Measurements from ENCODE around the gene NSUN2.

NSUN2 gene

DNA sequence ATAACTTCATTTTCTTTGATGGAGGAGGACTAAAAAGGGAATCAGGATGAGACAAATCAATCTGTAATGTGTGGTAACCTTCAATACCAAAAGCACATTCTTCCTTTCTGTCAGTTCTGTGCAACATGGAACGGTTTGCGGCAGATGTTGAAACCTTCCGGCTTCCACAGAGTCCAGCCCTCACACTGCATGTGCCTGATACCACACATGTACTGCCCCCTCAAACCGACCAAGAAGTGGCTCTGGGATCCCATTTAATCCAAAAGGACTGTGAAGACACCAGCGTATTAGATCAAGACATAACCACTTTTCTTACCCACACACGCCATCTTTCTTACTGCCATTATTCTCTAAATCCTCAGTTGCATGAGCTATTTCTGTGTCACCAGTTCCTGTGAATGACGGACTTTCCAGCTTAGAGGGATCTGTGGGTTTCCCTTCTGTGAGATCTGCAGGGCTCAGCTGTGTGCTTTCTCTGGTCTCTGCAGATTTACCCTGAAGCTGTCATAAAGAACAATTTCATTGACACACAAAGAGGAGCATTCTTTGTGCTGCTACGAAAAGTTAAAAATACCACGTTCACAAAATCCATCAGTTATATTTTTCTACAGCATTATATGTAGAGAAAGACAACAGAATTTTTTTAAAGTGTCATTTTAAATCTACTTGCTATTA, 25.8 kb downstream of the NSUN2 start:
- no peak overlapping the region for H3K4me3 ChIP-seq (ENCODE audit: low read depth, low read length)

DNA sequence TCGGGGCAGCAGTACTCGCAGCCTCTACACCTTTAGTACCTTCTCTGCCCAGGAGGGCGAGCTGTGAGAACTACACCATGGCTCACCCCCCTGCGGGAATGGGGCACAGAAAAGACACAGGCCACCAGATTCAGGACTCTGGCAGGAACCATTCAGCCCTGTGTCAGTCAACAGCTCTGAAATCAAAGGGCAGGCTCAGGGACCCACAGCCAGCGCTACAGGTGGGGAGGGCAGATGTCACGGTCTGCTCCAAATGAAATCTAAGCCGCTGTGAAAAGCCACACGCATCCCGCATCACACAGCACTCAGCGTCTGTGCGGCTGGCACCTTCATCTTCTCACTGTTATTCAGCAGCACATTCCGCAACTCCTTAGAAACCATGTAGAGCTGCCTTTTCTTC, 27.9 kb downstream of the NSUN2 start:
- H3K4me3 ChIP-seq (ENCODE audit: low read depth, low read length) = no peak overlapping the region

DNA sequence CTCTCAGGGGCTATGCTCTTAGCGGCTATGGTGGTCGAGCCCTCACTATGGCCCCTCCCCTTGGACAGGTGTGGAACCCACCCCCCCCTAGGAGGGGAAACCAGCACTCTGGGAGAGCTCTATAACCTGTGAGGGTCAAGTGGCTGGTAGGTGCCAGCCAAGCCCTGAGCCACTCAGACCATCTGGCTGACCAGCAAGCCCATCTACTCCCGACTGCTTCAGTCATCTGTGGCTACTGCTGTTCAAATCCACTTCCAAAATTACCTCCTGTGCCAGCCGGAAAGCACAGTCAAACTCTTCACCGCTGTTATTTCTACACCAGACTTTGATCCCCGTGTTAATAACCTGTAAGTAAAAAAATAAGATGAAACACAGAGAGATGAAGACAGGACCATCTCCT, 28.5 kb downstream of the NSUN2 start:
- H3K4me3 ChIP-seq (ENCODE audit: low read depth, low read length) = no peak overlapping the region

DNA sequence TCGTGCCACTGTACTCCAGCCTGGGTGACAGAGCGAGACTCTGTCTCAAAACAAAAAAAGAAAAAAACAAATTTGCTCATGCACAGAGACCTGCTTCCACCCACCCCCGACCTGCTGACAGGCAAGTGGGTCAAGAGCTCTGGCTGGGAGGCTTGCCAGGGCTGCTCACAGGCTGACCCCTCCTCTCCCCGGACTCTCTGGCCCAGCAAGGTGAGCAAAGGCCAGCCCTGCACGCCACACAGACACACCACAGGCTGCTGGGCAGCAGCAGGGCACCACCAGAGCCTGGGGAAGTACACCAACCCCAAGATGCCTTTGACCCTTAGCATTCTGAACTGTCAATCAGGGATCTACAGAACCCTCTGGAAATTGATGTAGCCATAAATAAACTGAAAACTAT, 29.2 kb downstream of the NSUN2 start:
- no peak overlapping the region for H3K4me3 ChIP-seq (ENCODE audit: low read depth, low read length)

DNA sequence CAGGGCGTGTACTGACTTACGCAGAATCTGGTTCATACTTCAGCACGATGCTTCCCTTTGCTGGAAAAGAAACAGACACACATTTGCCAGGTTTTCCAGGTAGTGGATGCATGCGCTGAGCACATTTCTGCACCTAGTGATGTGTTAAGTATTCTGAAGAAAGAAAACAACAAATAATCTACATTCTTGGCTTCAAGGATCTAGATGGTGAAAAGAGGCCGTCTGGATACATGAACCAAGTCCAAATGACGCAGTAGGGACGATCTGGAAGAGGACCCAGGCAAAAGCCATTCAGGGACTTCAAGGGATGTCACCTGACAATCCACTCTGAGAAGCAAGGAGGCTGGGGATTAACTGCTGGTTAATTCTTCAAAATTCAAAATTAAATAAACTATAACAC, 30.4 kb downstream of the NSUN2 start:
- H3K4me3 ChIP-seq (ENCODE audit: low read depth, low read length) = no peak overlapping the region

DNA sequence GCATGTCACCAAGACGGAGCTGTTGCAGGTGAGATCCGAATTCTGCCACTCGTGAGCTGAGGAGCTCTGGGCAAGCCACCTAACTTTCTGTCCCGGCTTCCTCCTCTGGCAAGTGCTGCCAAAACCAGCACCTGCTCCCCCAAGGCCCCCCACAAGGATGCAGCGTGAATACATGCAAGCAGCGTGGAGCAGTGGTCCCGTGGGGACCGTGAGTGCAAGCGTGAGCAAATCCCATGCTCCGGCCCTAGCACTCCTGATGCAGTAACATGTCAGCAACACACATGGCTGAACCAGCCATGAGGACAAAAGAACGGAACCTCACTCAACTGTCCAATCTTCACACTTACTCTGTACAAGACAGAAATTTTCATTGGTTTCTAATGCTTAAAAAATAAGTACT, 31.0 kb downstream of the NSUN2 start:
- H3K4me3 ChIP-seq (ENCODE audit: low read depth, low read length) = no peak overlapping the region

DNA sequence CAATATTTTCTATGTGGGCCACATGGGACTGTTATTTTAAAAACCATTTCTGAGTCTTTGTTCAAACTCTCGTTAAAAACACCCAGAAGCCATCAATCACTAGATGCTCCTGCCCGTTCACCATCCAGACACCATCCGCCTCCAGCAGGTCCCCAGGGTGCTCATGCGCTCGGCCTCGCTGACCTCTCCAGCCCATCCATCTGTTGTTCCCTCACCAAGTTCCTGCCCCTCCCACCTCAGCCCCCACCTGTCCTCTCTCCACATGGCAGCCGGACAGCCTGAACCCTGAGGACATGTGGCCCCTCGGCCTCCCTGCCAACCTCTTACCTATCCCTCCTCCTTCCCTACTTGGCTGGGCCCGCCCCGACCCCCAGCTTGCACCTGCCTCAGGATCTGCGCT, 31.6 kb downstream of the NSUN2 start:
- H3K4me3 ChIP-seq (ENCODE audit: low read depth, low read length) = no peak overlapping the region

DNA sequence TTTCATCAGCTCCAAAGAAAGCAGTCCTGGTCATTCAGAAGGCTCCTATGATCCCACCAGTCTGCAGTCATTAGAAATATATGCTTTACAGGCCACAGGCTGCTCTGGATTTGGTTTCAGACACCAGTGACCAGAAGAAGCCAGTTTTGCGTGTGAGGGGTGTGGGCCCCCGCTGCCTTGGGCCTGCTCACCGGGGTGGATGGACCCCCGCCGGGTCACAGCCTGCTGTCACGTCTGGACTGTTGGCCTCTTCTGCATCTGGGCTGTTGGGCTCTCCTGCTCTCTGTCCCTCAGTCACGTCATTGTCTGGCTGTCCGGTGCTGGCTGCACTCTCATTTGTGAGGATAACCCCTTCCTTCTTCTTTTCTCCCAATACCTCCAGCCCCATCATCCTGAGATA, 33.1 kb downstream of the NSUN2 start:
- H3K4me3 ChIP-seq (ENCODE audit: low read depth, low read length) = no peak overlapping the region

DNA sequence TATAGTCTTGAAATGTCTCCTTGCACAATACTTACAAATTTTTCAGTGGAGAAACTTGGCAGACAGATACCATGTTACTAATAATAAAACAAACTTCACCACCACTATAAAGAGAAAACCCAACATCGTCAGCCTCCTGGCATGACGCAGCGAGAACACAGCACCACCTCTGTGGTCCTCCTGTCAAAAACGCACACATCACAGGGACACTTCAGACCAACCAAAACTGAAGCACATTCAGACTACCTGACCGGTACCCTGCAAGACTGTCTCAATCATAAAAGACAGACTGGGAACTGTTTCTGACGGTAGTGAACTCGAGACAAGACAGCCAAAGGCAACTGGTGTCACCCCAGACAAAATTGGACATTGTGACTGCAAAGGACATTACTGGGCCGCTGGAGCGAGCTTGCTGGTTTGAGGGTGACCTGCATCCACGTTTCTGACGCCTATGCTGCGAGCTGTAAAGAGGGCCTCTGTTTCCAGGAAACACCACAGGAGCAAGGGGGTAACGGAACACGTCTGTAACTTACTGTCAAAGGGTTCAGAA, 34.4 kb downstream of the NSUN2 start:
- H3K4me3 ChIP-seq (ENCODE audit: low read depth, low read length) = no peak overlapping the region

DNA sequence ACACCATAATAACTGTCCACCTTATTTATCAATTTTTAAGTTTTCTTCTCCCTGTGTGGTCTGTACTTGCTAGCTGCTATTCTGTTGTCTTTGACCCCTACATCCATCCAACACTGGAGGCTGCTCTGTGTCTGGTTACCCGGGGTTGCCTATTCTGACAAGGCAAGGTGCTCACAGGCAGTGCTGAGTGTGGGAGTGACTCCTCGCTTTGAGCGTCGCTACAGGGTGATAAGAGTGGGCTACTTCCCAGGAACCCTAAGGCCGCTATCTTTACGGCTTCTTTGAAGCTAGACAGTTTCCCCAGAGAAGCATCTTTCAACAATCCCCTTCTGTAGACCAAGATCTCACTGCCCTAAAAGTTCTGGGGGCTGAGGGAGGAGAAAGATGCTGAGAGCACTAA, 35.3 kb downstream of the NSUN2 start:
- H3K4me3 ChIP-seq (ENCODE audit: low read depth, low read length) = no peak overlapping the region

DNA sequence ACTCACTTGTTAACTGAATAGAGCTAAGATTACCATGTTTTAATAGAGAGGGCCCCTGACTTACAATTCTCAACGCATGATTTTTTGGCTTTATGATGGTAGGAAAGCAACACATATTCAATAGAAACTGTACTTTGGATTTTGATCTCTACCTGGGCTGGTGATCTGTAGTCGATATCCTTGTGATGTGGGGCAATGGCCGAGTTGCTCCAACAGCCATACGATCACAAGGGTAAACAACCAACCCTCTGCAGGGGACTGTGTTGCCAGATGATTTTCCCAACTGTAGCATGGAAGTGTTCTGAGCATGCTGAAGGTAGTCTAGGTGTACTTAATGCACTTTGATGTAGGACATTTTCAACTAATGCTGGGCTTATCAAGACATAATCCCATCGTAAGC, 36.5 kb downstream of the NSUN2 start:
- H3K4me3 ChIP-seq (ENCODE audit: low read depth, low read length) = no peak overlapping the region

DNA sequence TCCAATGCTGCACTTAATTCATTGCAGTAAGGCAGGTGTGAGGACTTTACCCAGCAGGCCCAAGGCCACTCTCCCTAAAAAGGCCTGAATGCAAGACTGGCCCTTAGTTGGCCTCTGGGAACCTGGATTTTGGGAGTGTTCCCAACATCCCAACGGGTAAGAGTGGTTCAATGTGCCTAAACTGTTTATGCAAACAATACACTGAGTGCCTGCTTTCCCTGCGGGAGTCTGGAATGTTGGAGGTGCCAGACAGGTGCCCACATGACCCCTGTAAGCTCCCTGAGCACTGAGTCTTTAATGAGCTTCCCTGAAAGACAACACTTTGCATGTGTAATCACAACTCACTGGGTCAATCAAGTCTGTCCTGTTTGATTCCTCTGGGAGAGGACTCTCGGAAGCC, 37.4 kb downstream of the NSUN2 start:
- H3K4me3 ChIP-seq (ENCODE audit: low read depth, low read length) = no peak overlapping the region

DNA sequence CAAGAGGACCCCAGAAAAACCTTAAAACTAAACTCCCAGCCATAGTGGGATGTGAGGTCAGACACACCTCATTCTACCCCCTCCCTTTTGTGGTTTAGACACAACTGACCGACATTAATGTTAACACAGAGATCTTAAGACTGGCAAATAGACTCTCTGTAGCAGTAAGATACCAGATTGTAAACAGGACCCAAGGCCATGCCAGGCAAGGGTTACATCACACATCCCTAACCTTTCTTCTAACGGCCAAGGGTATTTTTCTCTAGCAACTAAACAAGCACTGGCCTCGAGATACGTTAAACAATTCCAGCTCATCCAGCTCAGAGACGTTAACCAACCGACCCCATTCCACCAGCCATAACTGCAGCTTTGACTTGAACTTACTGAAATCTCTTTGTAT, 38.8 kb downstream of the NSUN2 start:
- no peak overlapping the region for H3K4me3 ChIP-seq (ENCODE audit: low read depth, low read length)

DNA sequence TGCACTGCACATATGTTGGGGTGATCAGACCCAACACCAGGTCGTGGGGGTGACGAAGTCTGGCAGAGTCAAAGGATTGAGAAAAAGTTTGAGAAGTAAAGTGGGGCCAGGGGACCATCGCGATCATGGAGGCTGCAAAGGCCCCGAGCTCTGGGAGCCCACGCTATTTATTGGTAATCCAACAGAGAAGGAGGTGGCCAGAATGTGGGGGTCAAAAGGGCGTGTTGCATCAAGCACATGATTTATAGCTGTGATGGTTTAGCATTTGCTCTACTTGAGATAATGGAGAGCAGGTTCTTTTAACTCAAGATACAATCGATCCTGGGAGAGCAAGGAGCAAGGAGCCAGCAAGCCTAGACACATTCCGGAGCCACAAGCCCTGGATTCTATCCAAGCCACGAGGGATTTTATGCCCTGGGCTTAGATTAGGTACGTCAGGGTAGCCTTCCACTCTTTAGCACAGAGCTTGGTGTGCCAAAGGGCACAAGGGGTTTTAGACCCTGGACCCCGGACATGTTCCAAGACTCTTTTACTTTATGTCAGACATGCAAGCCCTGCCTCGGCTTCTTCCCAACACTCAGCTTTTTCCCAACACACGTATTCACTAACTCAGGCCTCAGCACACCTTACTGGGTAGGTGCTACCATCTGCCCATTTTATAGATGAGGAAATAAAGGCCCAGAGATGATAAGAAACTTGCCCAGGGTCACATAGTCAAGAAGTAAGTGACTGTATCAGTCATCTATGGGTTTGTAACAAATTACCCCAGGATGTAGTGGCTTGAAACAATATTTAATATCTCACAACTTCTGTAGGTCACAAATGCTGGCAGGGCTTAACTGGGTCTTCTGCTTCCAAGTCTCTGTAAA, 39.5 kb downstream of the NSUN2 start:
- H3K4me3 ChIP-seq (ENCODE audit: low read depth, low read length) = no peak overlapping the region

DNA sequence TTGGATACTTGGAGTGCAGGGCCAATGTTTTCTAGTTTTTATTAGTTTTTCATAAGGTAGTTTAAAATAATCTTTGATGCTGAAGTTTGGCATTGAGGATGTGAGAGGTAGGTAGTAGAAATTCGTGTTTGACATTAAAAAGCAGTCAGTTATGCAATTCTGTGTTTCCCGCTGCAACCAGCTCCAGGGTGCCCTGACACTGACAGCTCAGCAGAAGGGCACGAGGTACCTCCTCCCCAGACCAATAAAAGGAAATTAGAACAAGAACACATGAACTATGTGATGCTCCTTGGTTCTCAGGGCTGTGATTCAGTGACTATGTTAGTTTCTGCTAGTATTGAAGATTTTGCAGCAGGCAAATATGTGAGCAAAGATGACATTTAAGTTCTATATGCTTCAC, 40.2 kb downstream of the NSUN2 start:
- no peak overlapping the region for H3K4me3 ChIP-seq (ENCODE audit: low read depth, low read length)

DNA sequence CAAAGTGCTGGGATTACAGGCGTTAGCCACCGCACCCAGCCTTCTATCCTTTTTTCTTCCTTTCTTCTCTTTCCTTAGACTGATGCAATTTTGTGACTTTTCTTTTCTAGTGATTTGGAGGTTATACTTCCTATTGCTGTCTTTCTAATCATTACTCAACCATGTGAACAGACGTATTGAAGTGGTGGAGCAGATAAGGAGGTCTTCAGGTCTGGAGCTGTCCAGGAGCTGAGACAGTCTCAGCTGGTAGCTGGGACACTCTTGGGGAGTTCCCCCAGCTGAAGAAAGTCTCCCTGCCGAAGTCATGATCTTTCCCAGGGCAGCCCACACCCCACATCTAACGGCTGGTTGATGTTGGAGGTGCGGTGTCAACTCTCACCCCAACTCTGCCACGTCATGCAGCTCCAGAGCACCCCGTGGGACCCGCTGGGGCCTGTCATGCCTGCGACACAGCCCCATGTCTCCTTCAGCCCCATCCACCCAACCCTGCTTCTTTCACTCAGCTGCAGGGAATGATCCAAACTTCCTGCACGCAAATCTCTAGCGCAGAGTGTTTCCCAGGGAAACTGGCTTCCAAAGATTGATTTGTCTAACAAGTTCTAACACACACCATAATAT, 41.1 kb downstream of the NSUN2 start:
- H3K4me3 ChIP-seq (ENCODE audit: low read depth, low read length) = no peak overlapping the region

DNA sequence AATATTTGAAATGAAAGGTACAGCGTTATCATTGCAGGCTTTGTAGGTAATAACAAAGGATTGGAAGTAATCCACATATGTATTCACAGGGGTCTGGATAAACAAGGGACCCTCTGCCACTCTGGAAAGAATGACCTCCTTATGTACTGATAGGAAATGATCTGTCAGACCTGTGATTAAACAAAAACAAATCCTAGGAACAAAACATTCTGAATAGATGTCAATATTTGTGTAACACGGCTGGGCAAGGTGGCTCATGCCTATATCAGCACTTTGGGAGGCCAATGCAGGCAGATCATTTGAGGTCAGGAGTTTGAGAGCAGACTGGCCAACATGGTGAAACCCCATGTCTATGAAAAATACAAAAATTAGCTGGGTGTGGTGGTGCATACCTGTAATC, 42.3 kb downstream of the NSUN2 start:
- no peak overlapping the region for H3K4me3 ChIP-seq (ENCODE audit: low read depth, low read length)

DNA sequence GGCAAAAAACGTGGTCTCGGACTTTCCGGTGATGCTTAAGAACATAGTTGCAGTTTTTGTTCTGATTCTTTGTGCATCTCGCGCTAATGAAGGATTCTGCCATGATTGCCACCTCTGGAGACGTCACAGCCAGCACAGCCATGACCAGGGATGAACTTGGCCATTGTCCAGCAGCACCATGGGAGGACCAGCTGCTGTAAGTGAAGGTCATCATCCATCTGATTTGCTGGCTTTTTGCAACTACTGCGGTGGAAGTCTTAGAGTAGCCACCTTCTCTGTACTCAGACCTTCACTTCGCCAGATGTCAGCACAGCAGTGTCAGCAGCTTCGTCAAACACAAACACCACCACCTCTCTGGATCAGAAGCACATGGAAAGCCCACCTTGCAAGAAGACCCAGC, 45.7 kb downstream of the NSUN2 start:
- no peak overlapping the region for H3K4me3 ChIP-seq (ENCODE audit: low read depth, low read length)

DNA sequence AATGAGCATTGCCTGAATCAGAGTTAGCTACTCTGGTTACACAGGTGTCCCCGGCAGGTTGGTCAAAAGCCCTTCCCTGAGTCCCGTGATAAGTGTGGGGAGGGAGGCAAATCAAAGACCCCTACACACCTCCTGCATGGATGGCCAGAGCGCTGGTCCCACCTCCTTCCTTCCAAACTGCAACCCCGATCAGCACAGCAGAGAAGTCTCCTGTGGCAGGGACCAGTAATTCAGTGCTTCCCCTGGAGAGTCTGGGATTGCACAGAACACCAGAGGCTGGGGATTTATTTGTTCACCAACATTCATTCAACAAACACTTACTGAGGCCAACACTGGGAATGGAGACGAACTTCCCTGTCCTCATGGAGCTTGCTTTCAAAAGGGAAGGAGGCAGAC, 46.2 kb downstream of the NSUN2 start:
- no peak overlapping the region for H3K4me3 ChIP-seq (ENCODE audit: low read depth, low read length)

DNA sequence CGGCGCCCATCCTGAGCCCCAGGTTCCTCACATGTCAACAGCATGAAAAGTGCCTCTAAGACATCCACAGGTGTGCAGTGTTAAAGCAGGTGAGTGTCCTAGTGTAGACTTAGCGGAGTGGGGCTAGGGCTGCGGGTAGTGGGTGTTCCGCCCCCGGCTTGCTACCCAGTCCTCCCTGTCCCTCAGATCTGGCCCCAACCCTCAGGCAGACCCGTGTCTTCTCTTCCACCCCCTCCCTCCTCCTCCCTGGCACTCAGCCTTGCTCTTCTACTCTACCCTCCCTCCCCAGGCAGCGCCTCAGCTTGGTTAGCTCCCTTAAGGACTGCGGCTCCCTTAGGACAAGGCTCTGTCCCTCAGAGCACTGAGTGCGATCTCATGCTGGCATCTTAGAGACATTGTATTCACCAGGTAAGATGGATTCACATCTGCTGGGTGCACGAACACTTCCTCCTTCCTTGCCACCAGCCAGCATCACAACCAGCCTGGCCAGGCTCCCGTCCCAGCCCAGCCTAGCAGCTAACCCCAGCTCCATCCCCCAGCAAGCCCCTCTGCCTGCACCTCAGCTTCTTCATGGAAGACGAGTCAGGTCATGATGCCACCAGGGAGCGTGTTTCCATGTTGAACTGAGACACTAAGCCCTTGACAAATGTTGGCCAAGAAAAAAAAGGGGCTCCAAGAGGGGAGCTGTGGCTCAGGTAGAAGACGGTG, 46.8 kb downstream of the NSUN2 start:
- H3K4me3 ChIP-seq (ENCODE audit: low read depth, low read length) = no peak overlapping the region

DNA sequence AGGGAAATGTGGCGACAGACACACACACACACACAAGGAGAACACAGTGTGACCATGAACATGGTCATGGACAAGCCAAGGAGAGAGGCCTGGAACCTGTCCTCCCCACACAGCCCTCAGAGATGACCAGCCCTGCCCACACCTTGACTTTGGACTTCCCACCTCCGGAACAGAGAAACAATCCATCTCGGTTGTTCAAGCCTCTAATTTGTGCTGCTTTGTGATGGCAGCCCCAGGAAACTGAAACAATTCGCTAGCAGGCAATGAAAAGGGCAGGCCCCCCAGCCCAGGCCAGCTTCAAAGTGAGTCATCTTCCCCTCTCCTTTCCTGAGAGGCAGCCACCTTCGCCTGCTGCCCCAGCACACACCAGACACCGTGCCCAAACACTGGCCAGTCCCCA, 47.7 kb downstream of the NSUN2 start:
- H3K4me3 ChIP-seq (ENCODE audit: low read depth, low read length) = no peak overlapping the region

All from iPS-11a (cell line).